H1 (cell line): ENCODE results near the gene HBA2. TPM values are rescaled to one million over a fixed set of nuclear protein-coding genes. Genes with fewer than 3 reads are reported as not detected.

Experiments used
- CTCF ChIA-PET: fragments of 300-600 bp; sonication (Branson Sonifier 250); formaldehyde crosslinking; loops from one replicate; lab custom pipeline; 2021; ENCODE audit not compliant: partially characterized antibody; lab: Charles Lee
- POLR2A ChIA-PET: fragments of 300-600 bp; sonication (Branson Sonifier 250); formaldehyde crosslinking; loops from one replicate; lab custom pipeline; 2021; ENCODE audit warnings: inconsistent platforms; ENCODE audit not compliant: partially characterized antibody; lab: Charles Lee
- DNase-seq, 2 experiments: peaks; one replicate each; pipeline versions ENCODE4 v3.0.0 to v3.0.0-alpha.2; 2010 to 2022; ENCODE audit warnings: low spot score in 2 of 2, low read depth in 1 of 2, mixed read lengths in 1 of 2
- FAIRE-seq: peaks from 2 replicates; lab custom pipeline; 2011; peaks lifted over from hg19 to GRCh38; lab: Jason Lieb, UNC
- H2AFZ ChIP-seq: 2 replicates; pipeline ENCODE4 v1.8.1; 2012; ENCODE audit warnings: low read length, inconsistent platforms
- H2AK5ac ChIP-seq: 2 replicates; pipeline ENCODE4 v1.6.1; 2013; ENCODE audit warnings: low read depth, low read length
- H2BK120ac ChIP-seq: replicated peaks from 2 replicates; pipeline ENCODE3; 2013; ENCODE audit warnings: low read depth, low read length, inconsistent platforms
- H2BK12ac ChIP-seq: 2 replicates; pipeline ENCODE4 v1.6.1; 2013; ENCODE audit warnings: low read depth, low read length
- H2BK15ac ChIP-seq: 2 replicates; pipeline ENCODE4 v1.6.1; 2013; ENCODE audit warnings: low read length
- H2BK20ac ChIP-seq: 2 replicates; pipeline ENCODE4 v1.6.1; 2013; ENCODE audit warnings: low read length
- H2BK5ac ChIP-seq: 2 replicates; pipeline ENCODE4 v1.6.1; 2013; ENCODE audit warnings: low read depth, low read length
- H3K14ac ChIP-seq: 2 replicates; pipeline ENCODE4 v1.6.1; 2013; ENCODE audit warnings: inconsistent platforms; ENCODE audit not compliant: insufficient read length
- H3K18ac ChIP-seq: 2 replicates; pipeline ENCODE4 v1.6.1; 2013; ENCODE audit warnings: low read length; ENCODE audit errors: extremely low read depth
- H3K23ac ChIP-seq: 2 replicates; pipeline ENCODE4 v1.6.1; 2013; ENCODE audit warnings: inconsistent platforms; ENCODE audit not compliant: insufficient read length
- H3K23me2 ChIP-seq: 2 replicates; pipeline ENCODE4 v1.6.1; 2013; ENCODE audit warnings: low read depth, low read length
- H3K27ac ChIP-seq: 2 replicates; pipeline ENCODE4 v1.6.1; 2011; ENCODE audit warnings: low read depth, low read length, inconsistent platforms
- H3K27me3 ChIP-seq, 4 experiments: replicated peaks in 1 of 4; 1 replicate in 1 of 4; 2 replicates in 3 of 4; pipeline versions ENCODE4 v1.6.1 to v1.8.1; 2011 to 2013; ENCODE audit warnings: low read length in 3 of 4, mild to moderate bottlenecking in 3 of 4, inconsistent platforms in 2 of 4, mixed read lengths in 2 of 4, moderate library complexity in 1 of 4; ENCODE audit not compliant: control insufficient read depth in 3 of 4, insufficient read depth in 3 of 4; ENCODE audit errors: extremely low read depth in 1 of 4
- H3K36me3 ChIP-seq, 4 experiments: 2 replicates each; pipeline versions ENCODE4 v1.6.1 to v1.8.1; 2011 to 2013; ENCODE audit warnings: mild to moderate bottlenecking in 4 of 4, low read length in 3 of 4, moderate library complexity in 2 of 4, control low read depth in 1 of 4, inconsistent platforms in 1 of 4; ENCODE audit not compliant: insufficient read depth in 4 of 4, control insufficient read depth in 2 of 4
- H3K4ac ChIP-seq: replicated peaks from 2 replicates; pipeline ENCODE3; 2013; ENCODE audit warnings: low read length, low read depth, mixed read lengths, inconsistent platforms; ENCODE audit not compliant: insufficient read length
- H3K4me1 ChIP-seq, 4 experiments: replicated peaks in 1 of 4; 1 replicate in 1 of 4; 2 replicates in 3 of 4; pipeline versions ENCODE4 v1.6.1 to v1.8.1; 2011 to 2013; ENCODE audit warnings: low read length in 3 of 4, inconsistent platforms in 2 of 4, mixed read lengths in 1 of 4; ENCODE audit not compliant: insufficient read depth in 4 of 4, control insufficient read depth in 3 of 4
- H3K4me2 ChIP-seq, 2 experiments: 2 replicates each; pipeline versions ENCODE4 v1.6.1 to v1.8.1; 2011 to 2013; ENCODE audit warnings: low read depth in 2 of 2, low read length in 2 of 2, control low read depth in 1 of 2, inconsistent platforms in 1 of 2, mild to moderate bottlenecking in 1 of 2; ENCODE audit not compliant: insufficient read depth in 1 of 2
- H3K4me3 ChIP-seq, 4 experiments: fragments of 200-600, 300-600 bp in 1 of 4; sonication (generic), shearing (Covaris generic), sonication (Bioruptor Twin) in 1 of 4; 2 replicates each; pipeline versions ENCODE4 v1.5.1 to v1.8.1; 2011 to 2016; ENCODE audit warnings: low read length in 4 of 4, low read depth in 3 of 4, control low read depth in 2 of 4, inconsistent platforms in 2 of 4, mild to moderate bottlenecking in 2 of 4, mixed read lengths in 1 of 4, moderate library complexity in 1 of 4; ENCODE audit not compliant: insufficient read depth in 2 of 4; ENCODE audit errors: extremely low read depth in 1 of 4
- H3K56ac ChIP-seq: replicated peaks from 2 replicates; pipeline ENCODE3; 2013; ENCODE audit warnings: low read depth, mild to moderate bottlenecking, mixed read lengths, low read length, inconsistent platforms; ENCODE audit not compliant: insufficient read length
- H3K79me1 ChIP-seq: 2 replicates; pipeline ENCODE4 v1.6.1; 2013; ENCODE audit warnings: low read depth, low read length, control low read depth
- H3K79me2 ChIP-seq, 2 experiments: 2 replicates each; pipeline versions ENCODE4 v1.6.1 to v1.8.1; 2012 to 2013; ENCODE audit warnings: low read length in 2 of 2, mild to moderate bottlenecking in 2 of 2, inconsistent platforms in 1 of 2; ENCODE audit not compliant: insufficient read depth in 2 of 2, control insufficient read depth in 1 of 2
- H3K9ac ChIP-seq, 4 experiments: replicated peaks in 1 of 4; 1 replicate in 1 of 4; 2 replicates in 3 of 4; pipeline versions ENCODE4 v1.6.1 to v1.8.1; 2011 to 2013; ENCODE audit warnings: low read depth in 3 of 4, low read length in 3 of 4, control low read depth in 2 of 4, mild to moderate bottlenecking in 2 of 4, moderate library complexity in 2 of 4, inconsistent platforms in 1 of 4; ENCODE audit errors: extremely low read depth in 1 of 4
- H3K9me3 ChIP-seq, 2 experiments: 2 replicates each; pipeline versions ENCODE4 v1.6.1 to v1.8.1; 2012 to 2013; ENCODE audit warnings: mild to moderate bottlenecking in 2 of 2, moderate library complexity in 2 of 2, control low read depth in 1 of 2, inconsistent platforms in 1 of 2, low read depth in 1 of 2, low read length in 1 of 2, mixed read lengths in 1 of 2; ENCODE audit not compliant: insufficient read depth in 2 of 2
- H4K20me1 ChIP-seq, 2 experiments: replicated peaks in 1 of 2; 2 replicates each; pipeline versions ENCODE3 to v1.8.1; 2011 to 2013; ENCODE audit warnings: inconsistent platforms in 2 of 2, low read length in 2 of 2, mild to moderate bottlenecking in 1 of 2; ENCODE audit not compliant: insufficient read depth in 2 of 2, control insufficient read depth in 1 of 2
- H4K5ac ChIP-seq: 2 replicates; pipeline ENCODE4 v1.6.1; 2013; ENCODE audit warnings: low read length, low read depth, mixed read lengths, inconsistent platforms; ENCODE audit not compliant: insufficient read length
- H4K8ac ChIP-seq: 2 replicates; pipeline ENCODE4 v1.8.0; 2013; ENCODE audit warnings: mild to moderate bottlenecking, moderate library complexity, low read length, inconsistent platforms; ENCODE audit not compliant: insufficient read depth; ENCODE audit errors: extremely low read depth
- H4K91ac ChIP-seq: replicated peaks from 2 replicates; pipeline ENCODE3; 2013; ENCODE audit warnings: low read length, mixed read lengths, inconsistent platforms; ENCODE audit not compliant: insufficient read length
- CBX8 ChIP-seq: fragments of 300-800, 300-1000 bp; sonication (generic); IDR thresholded peaks from 2 replicates; pipeline ENCODE4 v1.7.1; 2016; ENCODE audit warnings: low read depth, low read length, borderline replicate concordance
- EZH2 ChIP-seq: fragments of 200-600 bp; sonication (generic); IDR thresholded peaks from 2 replicates; pipeline ENCODE4 v1.7.1; 2012; ENCODE audit warnings: low read depth, mild to moderate bottlenecking, moderate library complexity, low read length, inconsistent platforms; ENCODE audit not compliant: severe bottlenecking
- GABPA ChIP-seq: IDR thresholded peaks from 2 replicates; pipeline ENCODE4 v1.6.1; 2011; ENCODE audit warnings: mild to moderate bottlenecking, low read length, moderate library complexity, borderline replicate concordance; ENCODE audit not compliant: insufficient read depth
- HDAC6 ChIP-seq: IDR thresholded peaks from one replicate; pipeline ENCODE4 v1.7.1; 2012; ENCODE audit warnings: low read depth, mild to moderate bottlenecking, inconsistent platforms, low read length, moderate library complexity
- MAFK ChIP-seq: IDR thresholded peaks from 2 replicates; pipeline ENCODE4 v1.6.1; 2012; ENCODE audit warnings: low read depth, mild to moderate bottlenecking, improper control_type of control experiment, low read length
- PHF8 ChIP-seq: fragments of 200-600 bp; sonication (generic); conservative IDR thresholded peaks from 2 replicates; pipeline ENCODE4 v1.7.1; 2012; ENCODE audit warnings: low read depth, mild to moderate bottlenecking, inconsistent platforms, low read length, moderate library complexity
- RBBP5 ChIP-seq: IDR thresholded peaks from 2 replicates; pipeline ENCODE4 v1.7.1; 2012; ENCODE audit warnings: low read depth, mild to moderate bottlenecking, inconsistent platforms, low read length, moderate library complexity, borderline replicate concordance
- SP2 ChIP-seq: IDR thresholded peaks from 2 replicates; pipeline ENCODE4 v1.6.1; 2012; ENCODE audit warnings: mild to moderate bottlenecking, low read length, inconsistent platforms
- SRF ChIP-seq: IDR thresholded peaks from 2 replicates; pipeline ENCODE4 v1.6.1; 2011; ENCODE audit warnings: mild to moderate bottlenecking, low read depth, low read length, moderate library complexity
- WGBS, 2 experiments: shearing (Covaris generic) in 1 of 2; methylation state at CpG; one replicate each; pipeline versions ENCODE4 v1.1.6 to v1.1.7; 2013 to 2015; ENCODE audit warnings: low lambda C conversion rate in 2 of 2, mixed read lengths in 2 of 2, inconsistent platforms in 1 of 2, low coverage in 1 of 2, missing lambda C conversion rate in 1 of 2; ENCODE audit not compliant: insufficient replicate concordance in 2 of 2, insufficient coverage in 1 of 2, insufficient read length in 1 of 2; ENCODE audit errors: extremely low coverage in 1 of 2, missing lambda C conversion rate in 1 of 2; 5-methylcytosine and 5-hydroxymethylcytosine counted together
- polyA plus RNA-seq, 7 experiments: library from polyadenylated mRNA; depleted of rRNA in 3 of 7; stranded (reverse) in 5 of 7; unstranded in 2 of 7; fragments of >200 nt in 5 of 7; fragments of 200-250 nt in 2 of 7; gene quantifications; 1 replicate in 5 of 7; 2 replicates in 1 of 7; 4 replicates in 1 of 7; pipeline versions ENCODE4 v1.2.1 to v1.2.3, GENCODE V29; 2011 to 2013; ENCODE audit warnings: missing spikeins in 2 of 7, mixed read lengths in 2 of 7
- total RNA-seq: library from RNA; stranded (reverse); fragmentation: NEBNext Ultra II Directional; extraction: Animal tissue kit (Norgen Biotek cat#: 25700); gene quantifications from 2 replicates; pipeline ENCODE4 v1.2.1, GENCODE V29; 2021
- TF ChIP-seq, protein P1 (sequence below): IDR thresholded peaks from 2 replicates; pipeline ENCODE4 v1.6.1; 2012; ENCODE audit warnings: low read length, inconsistent platforms

The HBA2 gene
- total and polyA plus RNA-seq, 2 of the 8 experiments (the other 6 are each of a cell fraction or from before 2014, with no cell fraction given) = 6.1 TPM; not detected in 1

DNA sequence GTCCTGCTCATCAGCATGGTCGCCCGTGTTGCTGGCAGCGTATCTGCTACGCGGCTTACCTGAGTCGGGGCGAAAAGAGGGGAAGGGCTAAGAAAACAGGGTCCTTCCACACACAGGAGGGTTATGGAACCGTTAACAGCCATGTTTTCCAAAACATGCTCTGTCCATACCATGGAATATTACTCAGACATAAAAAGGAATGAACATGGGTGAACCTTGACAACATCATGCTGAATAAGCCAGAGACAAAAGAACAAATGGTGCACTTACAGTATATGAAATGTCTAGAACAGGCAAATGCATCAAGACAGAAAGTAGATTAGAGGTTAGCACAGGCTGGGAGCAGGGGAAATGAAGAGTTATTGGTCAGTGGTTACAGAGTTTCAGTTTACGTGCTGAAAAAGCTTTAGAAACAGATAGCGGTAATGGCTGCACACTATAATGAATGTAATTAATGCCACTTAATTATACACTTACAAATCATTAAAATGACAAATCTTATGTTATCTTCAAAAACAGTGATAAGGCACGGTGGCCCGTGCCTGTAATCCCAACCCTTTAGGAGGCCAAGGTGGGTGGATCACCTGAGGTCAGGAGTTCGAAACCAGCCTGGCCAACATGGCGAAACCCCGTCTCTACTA is 42.0 kb upstream of the HBA2 start:
- Histone ChIP-seq H3K36me3 (no peaks in the 10 kb centered on the region; a peak in 2 of 8 replicates), H3K14ac (no peak overlapping the region), H3K9ac (no peak overlapping the region), H4K8ac (no peak overlapping the region), H3K79me2 (peaks cover 0 to 19% of the 10 kb centered on the region in 2 experiments; a peak in 2 of 4 replicates), H3K27ac (no peak overlapping the region), H4K91ac (no peak overlapping the region), H2AFZ (no peak overlapping the region), H2BK5ac (no peak overlapping the region), H3K23ac (no peak overlapping the region), H4K20me1 (no peaks in the 10 kb centered on the region), H3K4me3 (no peak overlapping the region), H3K18ac (no peak overlapping the region), H3K23me2 (no peaks in the 10 kb centered on the region), H3K9me3 (no peaks in the 10 kb centered on the region), H2BK120ac (no peak overlapping the region), H3K4ac (no peak overlapping the region), H2BK15ac (no peak overlapping the region), H2BK12ac (no peak overlapping the region), H3K79me1 (peaks cover 2% of the 10 kb centered on the region), H4K5ac (no peak overlapping the region), H3K4me2 (no peak overlapping the region), H3K56ac (no peak overlapping the region), H2BK20ac (no peak overlapping the region), H3K27me3 (no peaks in the 10 kb centered on the region), H2AK5ac (no peak overlapping the region), H3K4me1 (no peaks in the 10 kb centered on the region)
- TF ChIP-seq, protein P1, sequence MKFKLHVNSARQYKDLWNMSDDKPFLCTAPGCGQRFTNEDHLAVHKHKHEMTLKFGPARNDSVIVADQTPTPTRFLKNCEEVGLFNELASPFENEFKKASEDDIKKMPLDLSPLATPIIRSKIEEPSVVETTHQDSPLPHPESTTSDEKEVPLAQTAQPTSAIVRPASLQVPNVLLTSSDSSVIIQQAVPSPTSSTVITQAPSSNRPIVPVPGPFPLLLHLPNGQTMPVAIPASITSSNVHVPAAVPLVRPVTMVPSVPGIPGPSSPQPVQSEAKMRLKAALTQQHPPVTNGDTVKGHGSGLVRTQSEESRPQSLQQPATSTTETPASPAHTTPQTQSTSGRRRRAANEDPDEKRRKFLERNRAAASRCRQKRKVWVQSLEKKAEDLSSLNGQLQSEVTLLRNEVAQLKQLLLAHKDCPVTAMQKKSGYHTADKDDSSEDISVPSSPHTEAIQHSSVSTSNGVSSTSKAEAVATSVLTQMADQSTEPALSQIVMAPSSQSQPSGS = no peak
- TF ChIP-seq SRF = no peak
- TF ChIP-seq GABPA = no peak
- TF ChIP-seq MAFK = no peak
- no peak for TF ChIP-seq PHF8
- no peak for TF ChIP-seq HDAC6
- no peak for TF ChIP-seq SP2
- TF ChIP-seq RBBP5 = no peak
- no peak for TF ChIP-seq EZH2
- TF ChIP-seq CBX8 = no peak
- CTCF ChIA-PET = interaction anchor here (1.9 to 3.5 kb wide), 3 partner anchors 13 to 24 kb away, joined by 4 to 17 read pairs (median 17); no protein-coding TSS in a partner anchor
- DNase-seq = no peak
- 95% methylated on average over 15 of the region's 15 CpGs; no CpG with 5 or more reads in 1 of the 2 experiments for WGBS, 2 experiments
- no peak for FAIRE-seq
- POLR2A ChIA-PET = no interaction called here
